ENCODE results near the gene YTHDF2.
A peak's percentile ranks its signal among the peaks of the same experiment; 100 is the strongest.

The YTHDF2 gene

GRCh38 chr1:28812669-28813468 is 76.1 kb downstream of the YTHDF2 start:
- peak; percentile 42 for DNase-seq (ENCODE audit: insufficient read length, low spot score)
- no peak for FAIRE-seq
- TF ChIP-seq CTCF (IDR thresholded peaks at IDR 0.05; ENCODE audit: insufficient read depth, missing control alignments), result no peak

- no peak for TF ChIP-seq CTCF (IDR thresholded peaks at IDR 0.05; ENCODE audit: insufficient read depth, missing control alignments)
- FAIRE-seq (no peak), DNase-seq (ENCODE audit: insufficient read length, low spot score) (no peak)
Observed at GRCh38 chr1:28813931-28814465, 77.3 kb downstream of the YTHDF2 start.

- DNase-seq (ENCODE audit: insufficient read length, low spot score) (no peak), FAIRE-seq (peak; percentile 21)
- TF ChIP-seq CTCF (IDR thresholded peaks at IDR 0.05; ENCODE audit: insufficient read depth, missing control alignments), result no peak
Observed at GRCh38 chr1:28815533-28816185, 78.9 kb downstream of the YTHDF2 start.

- FAIRE-seq (no peak), DNase-seq (ENCODE audit: insufficient read length, low spot score) (no peak)
- no peak for TF ChIP-seq CTCF (IDR thresholded peaks at IDR 0.05; ENCODE audit: insufficient read depth, missing control alignments)
Observed at GRCh38 chr1:28817133-28817532, 80.4 kb downstream of the YTHDF2 start.

- FAIRE-seq, result no peak
- no peak for DNase-seq (ENCODE audit: insufficient read length, low spot score)
- no peak for TF ChIP-seq CTCF (IDR thresholded peaks at IDR 0.05; ENCODE audit: insufficient read depth, missing control alignments)
Observed at GRCh38 chr1:28819020-28819419, 82.3 kb downstream of the YTHDF2 start.
